ENCODE data around the gene CD82.
"Not testable (repeated sequence)": the region's sequence is repeated elsewhere in the genome, so short reads cannot be mapped to it uniquely, and the experiment has no call there.

Gene CD82

DNA sequence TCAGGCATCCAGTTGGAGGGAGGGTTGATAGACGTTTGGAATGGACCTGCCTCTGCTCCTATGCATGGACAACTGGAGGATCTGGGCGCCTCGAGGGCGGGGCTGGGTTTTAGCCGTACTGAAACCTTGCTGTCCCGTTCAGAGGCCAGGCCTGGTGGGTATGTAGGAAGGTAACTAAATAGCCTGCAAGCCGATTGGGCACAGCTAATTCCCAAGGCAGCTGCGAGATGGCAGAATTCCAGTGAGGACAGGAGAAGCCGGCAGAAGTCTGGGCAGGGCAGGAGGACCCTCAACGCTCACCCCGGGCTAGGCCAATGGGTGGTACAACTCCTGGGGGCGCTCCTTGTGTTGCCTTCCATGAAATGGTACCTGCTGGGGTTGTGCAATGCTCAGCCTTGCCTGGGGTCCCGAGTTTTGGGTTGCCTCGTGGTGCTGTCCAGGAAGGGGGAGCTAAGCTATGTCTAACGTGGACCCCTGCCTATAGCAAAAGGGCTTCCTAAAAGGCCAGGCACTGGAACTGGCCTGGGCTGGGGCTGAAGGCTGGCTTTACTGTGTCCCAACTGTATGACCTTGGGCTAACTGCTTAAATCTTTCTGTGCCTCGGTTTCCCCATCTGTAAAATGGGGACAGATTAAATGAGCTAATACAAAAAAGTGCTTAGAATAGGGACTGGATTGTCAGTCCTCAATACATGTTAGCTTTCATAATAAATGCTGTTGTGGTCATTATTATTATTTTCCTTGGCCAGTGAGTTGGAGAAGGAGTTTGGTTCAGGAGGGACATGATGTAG, 30.1 kb upstream of the CD82 start:
- no peak for DNase-seq (ENCODE audit: low read depth)

DNA sequence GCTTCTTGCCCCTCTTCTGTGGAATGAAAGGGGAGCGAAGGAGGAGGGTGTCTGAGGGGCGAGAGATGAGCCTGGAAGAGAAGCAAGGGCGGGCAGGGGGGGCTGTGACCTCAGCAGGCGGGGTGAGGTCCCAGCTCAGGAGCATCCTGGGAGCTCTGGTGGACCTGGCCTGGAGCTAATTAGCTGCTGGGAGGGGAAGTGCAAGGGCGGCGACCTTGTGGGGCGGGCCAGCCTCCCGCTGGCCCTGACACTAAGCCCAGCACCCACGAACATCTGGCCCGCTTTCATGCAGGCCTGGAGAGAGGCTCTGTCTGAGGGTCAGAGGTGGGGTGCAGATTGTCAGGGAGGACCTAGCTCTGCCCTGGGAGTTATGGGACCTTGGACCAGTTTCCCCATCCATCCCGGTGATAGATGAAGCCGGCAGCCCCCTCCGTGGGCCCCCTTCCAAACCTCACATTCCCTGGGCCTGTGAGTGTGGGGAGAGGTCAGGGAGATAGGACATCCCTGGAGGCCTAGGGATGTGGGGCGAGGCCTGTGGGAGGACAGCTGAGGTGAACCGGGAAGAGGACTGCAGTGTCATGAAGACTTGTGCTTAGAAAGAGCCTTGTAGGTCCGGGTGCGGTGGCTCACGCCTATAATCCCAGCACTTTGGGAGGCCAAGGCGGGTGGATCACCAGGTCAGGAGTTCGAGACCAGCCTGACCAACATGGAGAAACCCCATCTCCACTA, 28.5 kb upstream of the CD82 start:
- DNase-seq (ENCODE audit: low read depth) = no peak

DNA sequence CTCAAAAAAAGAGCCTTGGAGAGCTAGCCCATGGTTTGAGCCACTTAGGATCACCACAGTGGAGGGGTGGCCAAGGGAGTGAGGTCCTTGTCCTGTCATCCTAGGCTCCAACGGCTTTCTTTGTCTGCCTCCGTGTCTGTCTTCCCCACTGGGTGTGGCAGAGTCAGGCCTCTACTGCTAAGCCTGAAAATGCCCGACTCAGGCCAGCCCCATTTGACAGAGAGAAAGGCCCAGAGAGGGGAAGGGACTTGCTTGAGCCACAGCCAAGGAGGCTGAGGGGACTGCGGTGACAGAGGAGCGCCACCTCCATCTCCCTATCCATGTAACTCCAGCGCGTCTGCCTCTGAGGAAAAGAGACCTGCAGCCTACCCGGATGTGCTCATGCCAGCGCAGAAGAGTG, 27.8 kb upstream of the CD82 start:
- DNase-seq (ENCODE audit: low read depth) = no peak

DNA sequence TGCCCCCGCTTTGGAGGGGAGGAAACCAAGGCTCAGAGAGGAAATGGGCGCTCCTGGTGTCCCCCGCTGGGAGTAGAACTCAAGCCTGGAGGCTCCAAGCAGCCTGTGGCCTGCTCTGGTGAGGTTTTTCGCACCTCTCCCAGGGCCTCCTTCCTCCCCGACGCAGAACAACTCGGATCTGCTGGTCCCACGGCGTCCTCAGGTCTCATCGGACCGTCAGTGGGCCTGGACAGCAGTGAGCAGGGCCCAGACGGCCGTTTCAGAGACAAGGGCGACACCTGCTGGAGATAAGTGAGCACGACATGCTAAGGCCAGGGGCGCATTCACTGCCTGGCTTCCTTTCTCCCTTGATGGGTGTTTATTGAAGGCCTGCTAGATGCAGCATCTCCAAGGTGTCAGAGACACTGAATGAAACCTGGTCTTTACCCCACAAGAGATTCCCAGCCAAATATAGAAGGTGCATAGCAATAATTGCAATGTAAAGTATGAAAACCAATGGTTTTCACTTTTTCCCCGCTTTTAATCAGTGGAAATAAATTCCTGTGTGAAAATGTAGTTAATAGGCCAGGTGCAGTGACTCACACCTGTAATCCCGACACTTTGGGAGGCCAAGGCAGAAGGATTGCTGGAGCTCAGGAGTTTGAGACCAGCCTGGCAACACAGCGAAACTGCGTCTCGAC, 26.9 kb upstream of the CD82 start:
- DNase-seq (ENCODE audit: low read depth) = peak; percentile 54

DNA sequence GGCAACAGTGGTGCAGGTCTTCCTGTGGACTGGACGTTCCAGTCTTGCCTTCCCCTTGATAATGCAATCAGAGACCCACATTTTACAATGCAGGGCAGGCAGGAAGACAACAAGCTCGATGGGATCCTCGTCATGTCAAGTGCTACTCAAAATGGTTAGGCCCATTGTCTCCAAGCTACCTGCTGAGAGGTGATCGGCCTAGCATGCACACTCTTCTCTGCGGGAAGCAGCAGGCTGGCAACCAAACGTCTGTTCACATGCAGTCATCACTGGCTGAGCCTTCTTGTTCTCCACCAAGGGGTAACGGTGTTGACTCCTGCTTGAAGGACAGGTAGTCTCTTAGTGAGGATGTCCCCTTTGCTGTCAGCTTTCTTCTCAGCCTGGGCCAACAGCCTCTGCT, 25.5 kb upstream of the CD82 start:
- no peak for DNase-seq (ENCODE audit: low read depth)

DNA sequence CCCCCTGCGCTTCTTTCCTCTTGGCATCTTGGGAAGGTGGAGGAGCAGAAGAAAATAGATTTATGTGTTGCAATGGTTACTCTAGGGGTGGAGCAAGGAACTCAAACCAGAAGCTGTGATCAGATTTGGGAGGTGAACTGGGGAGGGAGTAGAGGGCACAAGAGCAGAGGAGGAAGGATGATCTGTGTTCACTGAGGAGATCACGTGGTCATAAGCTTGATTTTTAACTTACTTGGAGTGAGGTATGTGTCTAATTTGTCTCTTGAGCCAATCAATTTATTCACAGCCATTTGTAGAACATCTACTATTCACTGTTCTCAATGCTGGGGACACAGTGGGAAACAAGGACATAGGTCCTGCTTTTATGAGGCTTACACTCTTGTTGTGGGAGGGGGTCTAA, 24.8 kb upstream of the CD82 start:
- no peak for DNase-seq (ENCODE audit: low read depth)

DNA sequence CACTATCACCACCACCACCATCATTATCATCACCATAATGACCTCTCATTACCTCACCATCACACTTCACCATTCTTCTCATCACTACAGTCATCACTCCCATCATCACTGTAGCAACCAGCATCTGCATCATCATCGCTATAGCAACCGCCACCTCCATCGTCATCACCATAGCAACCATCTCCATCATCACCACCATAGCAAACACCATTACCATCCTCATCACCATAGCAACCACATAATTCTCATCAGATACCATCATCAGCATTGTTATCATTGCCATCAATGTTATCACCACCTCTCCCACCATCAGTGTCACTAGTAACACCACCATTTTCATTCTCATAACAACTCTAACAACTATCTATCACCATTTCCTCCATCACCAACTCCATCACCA, 23.1 kb upstream of the CD82 start:
- DNase-seq (ENCODE audit: low read depth) = no peak

DNA sequence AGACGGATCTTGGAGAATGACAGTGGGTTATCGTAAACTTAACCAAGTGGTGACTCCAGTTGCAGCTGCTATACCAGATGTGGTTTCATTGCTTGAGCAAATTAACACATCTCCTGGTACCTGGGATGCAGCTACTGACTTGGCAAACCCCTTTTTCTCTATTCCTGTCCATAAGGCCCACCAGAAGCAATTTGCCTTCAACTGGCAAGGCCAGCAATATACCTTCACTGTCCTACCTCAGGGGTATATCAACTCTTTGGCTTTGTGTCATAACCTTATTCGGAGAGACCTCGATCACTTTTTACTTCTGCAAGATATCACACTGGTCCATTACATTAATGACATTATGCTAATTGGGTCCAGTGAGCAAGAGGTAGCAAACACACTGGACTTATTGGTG, 18.5 kb upstream of the CD82 start:
- not testable (repeated sequence) for DNase-seq (ENCODE audit: low read depth)

DNA sequence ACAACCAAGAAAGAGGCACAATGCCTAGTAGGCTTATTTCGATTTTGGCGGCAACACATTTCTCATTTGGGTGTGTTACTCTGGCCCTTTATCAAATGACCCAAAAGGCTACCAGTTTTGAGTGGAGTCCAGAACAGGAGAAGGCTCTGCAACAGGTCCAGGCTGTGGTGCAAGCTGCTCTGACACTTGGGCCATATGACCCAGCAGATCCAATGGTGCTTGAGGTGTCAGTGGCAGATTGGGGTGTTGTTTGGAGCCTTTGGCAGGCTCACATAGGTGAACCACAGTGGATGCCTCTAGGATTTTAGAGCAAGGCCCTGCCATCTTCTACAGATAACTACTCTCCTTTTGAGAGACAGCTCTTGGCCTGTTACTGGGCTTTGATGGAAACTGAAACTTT, 17.9 kb upstream of the CD82 start:
- not testable (repeated sequence) for DNase-seq (ENCODE audit: low read depth)

DNA sequence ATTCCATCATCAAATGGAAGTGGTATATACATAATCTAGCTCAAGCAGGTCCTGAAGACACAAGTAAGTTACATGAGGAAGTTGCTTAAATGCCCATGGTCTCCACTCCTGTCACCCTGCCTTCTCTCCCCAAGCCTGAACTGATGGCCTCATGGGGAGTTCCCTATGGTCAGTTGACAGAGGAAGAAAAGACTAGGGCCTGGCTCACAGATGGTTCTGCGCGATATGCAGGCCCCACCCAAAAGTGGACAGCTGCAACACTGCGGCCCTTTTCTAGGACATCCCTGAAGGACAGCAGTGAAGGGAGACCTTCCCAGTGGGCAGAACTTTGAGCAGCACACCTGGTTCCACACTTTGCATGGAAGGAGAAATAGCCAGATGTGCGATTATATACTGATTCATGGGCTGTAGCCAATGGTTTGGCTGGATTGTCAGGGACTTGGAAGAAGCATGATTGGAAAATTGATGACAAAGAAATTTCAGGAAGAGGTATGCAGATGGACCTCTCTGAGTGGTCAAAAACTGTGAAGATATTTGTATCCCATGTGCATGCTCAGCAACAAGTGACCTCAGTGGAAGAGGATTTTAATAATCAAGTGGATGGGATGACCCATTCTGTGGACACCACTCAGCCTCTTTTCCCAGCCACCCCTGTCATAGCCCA, 17.3 kb upstream of the CD82 start:
- DNase-seq (ENCODE audit: low read depth) = no peak

DNA sequence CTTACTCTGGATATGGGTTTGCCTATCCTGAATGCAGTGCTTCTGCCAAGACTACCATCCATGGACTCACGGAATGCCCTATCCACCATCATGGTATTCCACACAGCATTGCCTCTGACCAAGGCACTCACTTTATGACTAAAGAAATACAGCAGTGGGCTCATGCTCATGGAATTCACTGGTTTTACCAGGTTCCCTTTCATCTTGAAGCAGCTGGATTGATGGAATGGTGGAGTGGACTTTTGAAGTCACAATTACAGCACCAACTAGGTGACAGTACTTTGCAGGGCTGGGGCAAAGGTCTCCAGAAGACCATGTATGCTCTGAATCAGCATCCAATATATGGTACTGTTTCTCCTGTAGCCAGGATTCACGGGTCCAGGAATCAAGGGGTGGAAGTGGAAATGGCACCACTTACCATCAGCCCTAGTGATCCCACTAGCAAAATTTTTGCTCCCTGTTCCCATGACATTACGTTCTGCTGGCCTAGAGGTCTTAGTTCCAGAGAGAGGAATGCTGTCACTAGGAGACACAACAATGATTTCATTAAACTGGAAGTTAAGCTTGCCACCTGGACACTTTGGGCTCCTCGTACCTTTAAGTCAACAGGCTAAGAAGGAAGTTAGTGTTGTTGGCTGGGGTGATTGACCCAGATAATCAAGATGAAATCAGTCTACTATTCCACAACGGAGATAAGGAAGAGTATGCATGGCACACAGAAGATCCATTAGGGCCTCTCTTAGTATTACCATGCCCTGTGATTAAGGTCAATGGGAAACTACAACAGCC, 16.3 kb upstream of the CD82 start:
- DNase-seq (ENCODE audit: low read depth) = not testable (repeated sequence)

DNA sequence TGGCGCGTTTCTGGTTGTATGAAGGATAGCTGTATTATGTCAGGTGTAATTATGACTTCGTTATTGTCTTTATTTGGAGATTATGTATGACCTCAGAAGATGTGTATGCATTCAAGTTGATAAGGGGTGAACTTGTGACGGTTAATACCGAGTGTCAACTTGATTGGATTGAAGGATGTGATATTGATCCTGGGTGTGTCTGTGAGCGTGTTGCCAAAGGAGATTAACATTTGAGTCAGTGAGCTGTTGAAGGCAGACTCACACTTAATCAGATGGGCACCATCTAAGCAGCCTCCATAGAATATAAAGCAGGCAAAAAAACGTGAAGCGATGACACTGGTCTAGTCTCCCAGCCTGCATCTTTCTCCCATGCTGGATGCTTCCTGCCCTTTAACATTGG, 15.3 kb upstream of the CD82 start:
- DNase-seq (ENCODE audit: low read depth) = no peak

DNA sequence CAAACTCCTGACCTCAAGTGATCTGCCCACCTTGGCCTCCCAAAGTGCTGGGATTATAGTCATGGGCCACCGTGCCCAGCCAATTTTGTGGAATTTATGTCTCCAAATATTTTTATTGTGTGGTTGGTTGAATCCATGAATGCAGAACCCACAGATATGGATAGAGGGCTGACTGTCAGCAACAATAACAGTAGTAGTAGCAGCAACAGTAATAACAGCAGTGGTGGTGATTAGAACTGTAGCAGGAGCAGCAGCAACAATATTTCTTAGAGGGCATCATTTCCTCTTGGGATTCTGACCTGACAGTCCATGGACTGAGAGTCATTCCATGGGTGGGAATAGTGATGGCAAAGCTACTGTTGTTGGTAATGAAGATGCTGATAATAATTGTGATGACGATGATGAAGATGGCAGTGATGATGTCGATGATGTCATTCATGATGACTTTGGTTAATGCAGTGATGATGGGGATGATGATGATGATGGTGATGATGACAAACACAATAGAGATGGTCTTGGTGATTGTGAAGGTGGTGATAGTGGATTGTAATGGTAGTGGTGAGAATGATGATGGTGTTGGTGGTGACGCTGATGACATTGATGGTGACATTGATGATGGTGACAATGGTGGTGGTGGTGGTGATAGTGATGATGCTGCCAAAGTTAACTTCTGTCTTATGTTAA, 13.9 kb upstream of the CD82 start:
- DNase-seq (ENCODE audit: low read depth) = no peak

DNA sequence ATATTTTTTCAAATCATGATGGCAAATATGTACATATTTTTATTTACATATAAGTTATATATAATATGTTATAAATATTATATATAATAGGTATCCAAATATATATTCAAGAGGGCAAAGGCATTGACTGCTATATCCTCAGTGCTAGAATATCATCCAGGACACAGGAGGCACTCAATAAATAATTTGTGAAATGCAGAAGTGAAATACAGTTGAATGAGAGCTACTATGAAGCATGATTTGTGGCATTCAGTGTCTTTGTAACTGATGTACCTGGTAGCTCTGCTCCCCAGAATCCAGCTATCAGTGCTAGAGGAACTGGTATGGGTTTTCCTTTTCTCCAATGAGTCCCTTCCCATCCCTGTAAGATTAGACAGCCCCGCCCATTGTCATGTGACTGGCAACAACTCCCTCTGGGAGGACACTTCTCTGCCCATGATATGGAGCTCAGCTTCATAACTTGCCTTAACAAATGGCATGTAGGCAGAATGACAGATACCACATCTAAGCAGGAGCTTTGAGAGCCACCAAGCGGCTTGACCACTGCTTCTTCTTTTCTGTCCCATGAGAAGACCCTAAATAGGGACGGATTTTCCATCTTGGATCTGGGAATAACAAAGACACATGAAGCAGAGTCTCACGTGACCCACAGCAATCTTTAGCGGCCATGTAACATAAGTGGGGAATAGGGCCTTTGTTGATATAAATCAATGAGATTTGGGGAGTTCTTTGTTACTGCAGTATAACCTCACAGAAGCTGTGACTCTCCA, 10.2 kb upstream of the CD82 start:
- DNase-seq (ENCODE audit: low read depth) = no peak

DNA sequence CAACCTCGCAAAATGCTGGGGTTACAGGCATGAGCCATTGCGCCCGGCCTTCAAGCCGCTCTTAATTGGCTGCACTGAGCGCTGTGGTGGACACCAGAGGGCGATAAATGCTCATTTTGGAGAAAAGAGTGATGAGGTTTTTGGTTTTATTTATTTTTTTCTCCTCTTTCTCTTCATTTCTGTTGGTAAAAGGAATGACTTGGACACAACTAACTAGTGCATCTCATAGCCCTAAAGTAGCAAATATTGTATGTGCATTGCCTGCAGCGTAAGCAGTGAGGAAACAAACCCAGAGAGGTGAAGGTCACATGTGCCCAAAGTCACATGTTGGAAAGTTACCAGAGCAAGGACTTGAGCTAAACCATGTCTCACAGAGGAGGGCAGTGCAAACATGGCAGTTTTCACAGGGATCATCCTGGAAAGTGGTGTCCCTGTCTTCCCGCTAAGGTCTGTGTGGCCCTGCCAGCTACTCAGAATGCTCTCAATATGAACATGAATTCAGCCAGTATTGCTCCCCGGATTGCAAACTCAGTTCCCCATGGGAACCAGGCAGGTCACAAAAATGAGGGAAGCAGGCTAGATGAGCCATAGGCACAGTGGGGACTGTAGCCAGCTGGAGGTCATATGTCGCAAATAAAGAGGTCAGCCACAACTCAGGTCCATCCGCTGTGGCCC, 8.6 kb upstream of the CD82 start:
- peak; percentile 55 for DNase-seq (ENCODE audit: low read depth)

DNA sequence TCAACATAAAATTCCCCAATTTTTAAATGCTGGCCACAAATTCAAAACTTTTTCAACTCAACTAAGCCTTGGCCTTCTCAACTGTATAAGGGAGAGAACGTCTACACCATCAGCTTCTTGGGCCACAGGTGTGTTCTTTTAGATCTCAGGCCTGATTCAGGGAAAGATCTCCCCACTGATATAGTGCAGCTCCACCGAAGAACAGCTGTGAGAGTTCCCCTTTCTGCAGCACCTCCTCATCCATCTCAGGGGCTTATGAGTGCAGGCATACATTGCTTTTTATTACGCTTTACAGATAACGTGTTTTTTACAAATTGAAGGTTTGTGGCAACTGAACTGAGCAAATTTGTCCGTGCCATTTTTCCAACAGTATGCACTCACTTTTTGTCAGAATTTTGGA, 8.0 kb upstream of the CD82 start:
- DNase-seq (ENCODE audit: low read depth) = no peak

DNA sequence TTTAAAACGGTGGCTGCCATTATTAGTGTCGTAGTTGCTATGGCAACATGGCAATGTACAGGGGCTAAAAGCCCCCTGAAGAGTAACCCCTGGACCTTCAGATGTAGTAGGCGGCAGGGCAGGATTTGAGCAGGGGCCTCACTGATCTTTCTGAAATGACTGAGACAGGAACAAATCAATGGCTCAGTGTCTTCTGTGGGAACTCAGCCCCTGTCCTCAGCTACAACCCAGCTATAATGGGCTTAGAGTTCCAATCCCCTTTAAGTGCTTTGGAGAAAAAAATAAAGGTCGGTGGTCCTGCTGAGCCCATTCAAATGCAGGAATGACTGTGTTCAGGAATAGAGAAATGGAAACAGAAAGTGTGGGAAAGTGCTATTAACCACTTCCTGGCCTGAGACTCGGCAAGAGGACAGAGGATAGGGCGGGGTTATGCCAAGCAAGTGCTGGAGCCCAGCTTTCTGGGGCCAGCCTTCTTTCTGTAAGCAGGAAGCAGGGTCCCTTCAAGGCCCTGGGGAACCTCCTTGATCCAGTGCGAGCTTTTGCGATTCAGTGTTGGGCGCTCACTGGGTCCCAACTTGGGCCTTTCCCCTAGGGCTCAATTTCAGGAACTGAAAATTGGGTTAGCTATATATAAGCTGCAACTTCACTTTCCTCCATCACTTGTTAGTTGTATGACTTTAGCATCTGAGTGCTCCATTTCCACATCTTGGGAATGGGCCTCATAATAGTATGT, 6.1 kb upstream of the CD82 start:
- no peak for DNase-seq (ENCODE audit: low read depth)

DNA sequence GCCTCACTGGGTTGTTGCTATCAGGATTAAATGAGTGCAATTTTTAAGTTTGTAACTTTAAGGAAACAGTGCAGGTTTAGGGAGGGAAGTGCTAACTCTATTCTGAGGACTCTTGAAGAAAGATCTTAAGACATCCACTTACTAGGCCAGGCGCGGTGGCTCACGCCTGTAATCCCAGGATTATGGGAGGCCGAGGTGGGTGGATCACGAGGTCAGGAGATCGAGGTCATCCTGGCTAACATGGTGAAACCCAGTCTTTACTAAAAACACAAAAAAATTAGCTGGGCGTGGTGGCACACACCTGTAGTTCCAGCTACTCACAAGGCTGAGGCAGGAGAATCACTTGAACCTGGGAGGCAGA, 5.5 kb upstream of the CD82 start:
- DNase-seq (ENCODE audit: low read depth) = not testable (repeated sequence)

DNA sequence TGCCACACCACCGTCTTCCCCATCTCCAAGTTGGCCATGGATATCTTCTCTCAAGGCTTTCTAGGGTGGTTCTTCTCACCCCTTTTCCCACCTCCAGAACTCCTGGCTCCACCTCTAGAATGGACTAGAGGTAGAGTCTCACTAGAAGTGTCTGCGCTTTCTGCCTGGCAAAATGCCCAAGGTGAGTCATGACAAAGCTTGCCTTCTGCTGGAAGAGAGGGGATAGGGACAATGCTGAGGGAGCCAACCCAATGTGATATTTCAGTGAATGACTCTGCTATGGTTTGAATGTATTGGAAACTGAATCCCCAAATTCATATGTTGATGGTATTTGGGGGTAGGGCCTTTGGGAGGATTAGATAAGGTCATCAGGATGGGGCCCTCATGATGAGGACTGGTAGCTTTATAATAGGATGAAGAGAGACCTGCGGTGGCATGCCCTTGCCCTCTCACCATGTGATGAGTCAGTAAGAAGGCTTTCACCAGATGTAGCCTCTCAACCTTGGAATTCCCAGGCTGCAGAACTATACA, 4.1 kb upstream of the CD82 start:
- no peak for DNase-seq (ENCODE audit: low read depth)

Data from stimulated activated CD8-positive, alpha-beta memory T cell treated with anti-CD3 and anti-CD28 coated beads, Interleukin-15, amount 100 ng/mL, for 1 hour (primary cell).